ENCODE data around the gene PPARA. TPM values are rescaled to one million over a fixed set of nuclear protein-coding genes. Genes with fewer than 3 reads are reported as not detected.
A peak's percentile ranks its signal among the peaks of the same experiment; 100 is the strongest.

PPARA gene
- total RNA-seq, result 13.0 and 14.4 TPM in 2 replicates

DNA sequence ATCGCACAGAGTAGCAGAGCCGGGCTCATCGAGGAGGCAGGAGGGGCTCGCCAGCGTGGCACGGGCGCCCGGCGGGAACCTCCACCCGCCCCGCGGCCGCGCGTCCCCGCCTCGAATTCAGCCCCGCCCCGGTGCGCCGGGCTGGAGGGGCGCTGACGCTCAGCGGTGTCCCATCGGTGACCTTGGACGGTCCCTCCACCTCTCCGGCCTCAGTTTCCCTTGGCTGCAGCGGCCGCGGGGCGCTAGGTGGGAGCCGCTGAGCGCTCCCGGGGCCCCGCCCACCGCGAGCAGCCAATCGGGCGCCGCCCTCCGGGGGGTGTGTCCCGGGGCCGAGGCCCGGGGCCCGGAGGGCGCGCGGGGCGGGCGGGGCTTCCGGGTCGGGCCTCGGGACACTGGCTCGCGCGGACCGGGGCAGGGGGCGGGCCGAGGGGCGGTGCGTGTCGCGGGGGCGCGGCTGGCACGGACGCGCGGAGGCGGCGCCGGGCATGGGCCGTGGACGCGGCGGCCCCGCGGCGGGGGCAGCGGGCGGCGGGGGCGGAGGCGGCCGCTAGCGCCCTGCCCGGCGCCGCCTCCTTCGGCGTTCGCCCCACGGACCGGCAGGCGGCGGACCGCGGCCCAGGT, at the start of gene PPARA:
Gene PPARA (plus strand): TSS at position 493 of the 621 bp plus-strand sequence. CDS start 47,858 bp downstream, outside the sequence.
- Mint-ChIP-seq H3K36me3 (ENCODE audit: low read depth) (peaks cover 12% of the 10 kb centered on the region), H3K4me3 (peak within 1 kb of the TSS; percentile 84), H3K9me3 (no peaks in the 10 kb centered on the region), H3K4me1 (peaks cover 13% of the 10 kb centered on the region), H3K27ac (peak within 1 kb of the TSS; percentile 69), H3K27me3 (peaks cover 30% of the 10 kb centered on the region)
- DNase-seq, result peak; percentile 98
- intact Hi-C loops (cut with micrococcal nuclease), result loop anchor here (5.0 kb wide), 3 partner anchors 102 to 147 kb away; partner anchors contain the start of genes CDPF1, GTSE1 and TTC38

DNA sequence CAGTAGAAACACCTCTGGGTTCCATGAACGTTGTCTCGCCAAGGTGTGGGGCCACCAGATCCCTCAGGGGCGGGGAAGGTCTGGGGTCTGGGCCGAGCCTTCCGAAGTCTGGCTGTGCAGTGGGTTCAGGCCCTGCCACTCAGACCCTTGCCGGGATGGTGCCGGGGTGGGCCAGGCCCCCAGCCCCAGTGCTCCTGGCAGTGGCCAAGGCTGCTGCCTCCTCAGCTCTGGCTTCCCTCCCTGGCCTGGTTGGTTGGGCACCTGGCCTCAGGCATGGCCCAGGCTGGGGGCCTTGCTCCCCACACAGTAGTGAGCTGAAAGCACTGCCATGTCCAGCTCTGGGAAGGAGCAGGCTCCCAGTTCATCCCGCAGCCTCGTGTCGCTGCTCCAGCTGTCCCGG, 48.2 kb upstream of the PPARA start:
- Mint-ChIP-seq H3K36me3 (ENCODE audit: low read depth) (no peaks in the 10 kb centered on the region), H3K9me3 (no peaks in the 10 kb centered on the region), H3K27ac (no peak overlapping the region), H3K27me3 (no peaks in the 10 kb centered on the region), H3K4me3 (no peak overlapping the region), H3K4me1 (no peaks in the 10 kb centered on the region)
- intact Hi-C loops (cut with micrococcal nuclease), result no loop called here
- DNase-seq, result no peak

DNA sequence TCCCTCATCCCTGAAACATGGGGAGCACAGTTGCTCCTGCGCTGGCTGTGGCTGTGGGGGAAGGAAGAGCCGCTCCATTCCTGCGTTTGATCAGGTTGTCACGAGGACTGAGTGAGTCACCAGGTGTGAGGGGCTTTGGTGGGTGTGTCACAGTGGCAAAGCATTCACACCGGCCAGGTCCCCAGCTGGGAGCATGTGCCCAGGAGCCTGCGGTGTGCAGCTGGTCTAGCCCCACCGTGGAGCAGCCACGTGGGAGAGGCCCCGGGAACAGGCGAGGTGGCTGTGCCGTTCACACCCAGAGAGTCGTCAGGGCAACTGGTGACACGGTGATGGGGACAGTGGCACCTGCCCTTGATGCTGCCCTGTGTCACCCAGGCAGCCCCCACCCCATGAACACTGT, 47.6 kb upstream of the PPARA start:
- Mint-ChIP-seq H3K27ac (no peak overlapping the region), H3K4me1 (no peaks in the 10 kb centered on the region), H3K36me3 (ENCODE audit: low read depth) (no peaks in the 10 kb centered on the region)

DNA sequence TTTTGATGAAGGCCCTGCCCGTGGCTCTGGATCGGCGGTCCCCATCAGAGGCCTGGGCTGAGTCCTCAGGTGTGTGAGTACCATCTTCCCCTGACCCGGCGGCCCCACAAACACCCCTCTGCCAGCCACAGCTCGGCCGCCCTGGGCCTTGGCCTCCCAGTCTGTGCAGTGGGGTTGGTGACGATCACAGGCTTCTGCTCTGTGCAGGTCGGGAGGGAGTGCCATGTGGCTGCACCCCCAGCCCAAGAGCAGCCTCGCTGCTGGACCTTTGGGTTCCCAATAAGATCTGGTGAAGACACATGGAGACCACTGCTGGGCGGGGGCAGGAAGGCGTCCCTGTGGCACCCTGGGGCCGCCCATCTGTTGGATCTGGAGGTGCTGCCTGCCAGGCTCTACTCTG, 47.1 kb upstream of the PPARA start:
- intact Hi-C loops (cut with micrococcal nuclease), result no loop called here
- H3K4me1 Mint-ChIP-seq, result no peaks in the 10 kb centered on the region
- H3K27ac Mint-ChIP-seq, result no peak overlapping the region
- H3K27me3 Mint-ChIP-seq, result no peaks in the 10 kb centered on the region
- no peak overlapping the region for H3K4me3 Mint-ChIP-seq
- no peak for DNase-seq
- H3K9me3 Mint-ChIP-seq, result no peaks in the 10 kb centered on the region
- no peaks in the 10 kb centered on the region for H3K36me3 Mint-ChIP-seq (ENCODE audit: low read depth)

More for the DNA sequence above, 47.6 kb upstream of the PPARA start:
- Mint-ChIP-seq H3K4me3 (no peak overlapping the region), H3K9me3 (no peaks in the 10 kb centered on the region), H3K27me3 (no peaks in the 10 kb centered on the region)
- intact Hi-C loops (cut with micrococcal nuclease), result no loop called here
- no peak for DNase-seq

DNA sequence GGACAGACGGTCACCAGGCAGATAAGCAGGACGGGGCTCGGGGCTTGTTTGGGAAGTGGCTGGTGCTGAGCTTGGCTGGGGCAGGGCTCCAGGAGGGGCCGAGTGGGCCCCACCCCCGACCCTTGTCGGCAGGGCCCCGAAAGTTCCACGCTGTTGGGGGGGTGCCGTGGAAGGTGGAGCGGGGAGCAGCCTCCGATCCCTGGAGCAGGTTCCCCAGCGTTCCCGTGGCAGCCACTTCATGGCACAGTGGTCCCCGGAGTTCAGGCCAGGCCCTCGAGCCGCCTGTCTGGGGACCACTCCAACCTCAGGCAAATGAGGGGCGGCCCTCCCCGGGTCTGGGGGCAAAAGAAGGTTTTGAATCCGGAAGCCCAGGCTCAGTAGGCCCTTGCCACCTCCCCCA, 46.7 kb upstream of the PPARA start:
- H3K36me3 Mint-ChIP-seq (ENCODE audit: low read depth), result no peaks in the 10 kb centered on the region
- no peak overlapping the region for H3K4me3 Mint-ChIP-seq
- no peak overlapping the region for H3K27ac Mint-ChIP-seq
- no peaks in the 10 kb centered on the region for H3K9me3 Mint-ChIP-seq
- no peaks in the 10 kb centered on the region for H3K4me1 Mint-ChIP-seq
- no peak for DNase-seq
- intact Hi-C loops (cut with micrococcal nuclease), result no loop called here
- H3K27me3 Mint-ChIP-seq, result no peaks in the 10 kb centered on the region

DNA sequence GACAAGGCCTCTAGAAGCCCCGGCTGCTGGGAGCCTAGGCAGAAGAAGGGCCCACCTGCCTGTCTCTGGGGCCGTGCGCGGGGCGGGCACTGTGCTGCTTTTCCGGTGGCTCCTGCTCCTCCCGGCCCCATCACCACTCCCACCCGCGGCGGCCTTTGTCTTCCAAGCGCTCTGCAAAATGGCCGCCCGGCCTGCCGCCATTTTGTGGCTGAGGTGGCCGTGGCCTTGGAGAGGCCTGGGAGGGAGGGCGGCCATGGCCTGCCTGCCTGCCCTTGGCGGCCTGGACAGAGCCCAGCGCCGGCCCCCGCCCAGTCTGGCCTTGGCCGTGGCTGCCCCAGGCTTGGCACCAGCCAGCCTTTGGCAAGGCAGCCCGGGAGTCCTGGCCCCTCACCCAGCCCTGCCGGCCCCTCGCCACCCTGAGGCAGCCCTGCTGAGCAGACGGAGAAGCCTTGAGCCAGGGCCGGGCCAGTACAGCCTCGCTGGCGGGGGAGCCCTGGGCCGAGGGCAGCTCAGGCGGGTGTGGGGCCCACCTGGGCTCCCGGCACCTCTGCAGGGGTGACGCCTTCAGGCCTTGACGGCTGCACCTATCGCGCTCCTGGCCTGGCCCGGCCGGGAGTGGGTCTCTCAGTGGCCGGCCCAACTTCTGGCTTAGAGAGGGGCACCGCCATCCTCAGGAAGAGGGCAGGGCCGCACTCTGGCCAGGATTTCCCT, 46.0 kb upstream of the PPARA start:
- Mint-ChIP-seq H3K27me3 (no peaks in the 10 kb centered on the region), H3K9me3 (no peaks in the 10 kb centered on the region), H3K4me1 (no peaks in the 10 kb centered on the region), H3K36me3 (ENCODE audit: low read depth) (no peaks in the 10 kb centered on the region), H3K27ac (no peak overlapping the region), H3K4me3 (no peak overlapping the region)
- DNase-seq, result no peak
- intact Hi-C loops (cut with micrococcal nuclease), result no loop called here

DNA sequence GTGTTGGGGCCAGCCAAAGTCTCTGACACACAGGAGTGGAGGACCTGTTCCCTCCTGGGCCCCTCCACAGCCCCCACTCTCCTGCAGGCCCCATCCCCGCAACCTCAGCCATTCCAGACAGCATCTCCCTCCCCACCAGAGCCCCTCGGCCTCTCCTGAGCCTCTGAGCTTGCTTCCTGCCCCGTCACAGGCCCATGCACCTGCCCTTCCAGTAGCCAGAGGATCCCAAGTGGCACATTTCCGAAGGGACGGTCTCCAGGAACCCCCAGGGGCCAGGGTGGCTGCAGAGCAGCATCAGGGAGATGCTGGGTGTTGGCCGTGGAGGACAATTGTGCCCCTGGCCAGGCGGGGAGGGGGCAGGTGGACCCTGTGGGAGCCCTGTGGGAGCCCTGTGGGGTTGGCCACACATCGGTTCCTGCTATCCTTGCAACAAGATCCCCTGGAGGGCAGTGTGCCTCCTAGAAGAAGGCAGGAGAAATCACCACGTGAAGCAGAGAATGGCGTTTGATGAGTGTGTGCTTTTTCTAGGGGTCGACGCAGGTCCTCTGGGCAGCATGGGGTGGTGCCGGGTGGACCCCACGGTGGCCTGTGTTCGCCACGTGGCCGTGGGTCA, 45.3 kb upstream of the PPARA start:
- intact Hi-C loops (cut with micrococcal nuclease), result no loop called here
- no peaks in the 10 kb centered on the region for H3K9me3 Mint-ChIP-seq

DNA sequence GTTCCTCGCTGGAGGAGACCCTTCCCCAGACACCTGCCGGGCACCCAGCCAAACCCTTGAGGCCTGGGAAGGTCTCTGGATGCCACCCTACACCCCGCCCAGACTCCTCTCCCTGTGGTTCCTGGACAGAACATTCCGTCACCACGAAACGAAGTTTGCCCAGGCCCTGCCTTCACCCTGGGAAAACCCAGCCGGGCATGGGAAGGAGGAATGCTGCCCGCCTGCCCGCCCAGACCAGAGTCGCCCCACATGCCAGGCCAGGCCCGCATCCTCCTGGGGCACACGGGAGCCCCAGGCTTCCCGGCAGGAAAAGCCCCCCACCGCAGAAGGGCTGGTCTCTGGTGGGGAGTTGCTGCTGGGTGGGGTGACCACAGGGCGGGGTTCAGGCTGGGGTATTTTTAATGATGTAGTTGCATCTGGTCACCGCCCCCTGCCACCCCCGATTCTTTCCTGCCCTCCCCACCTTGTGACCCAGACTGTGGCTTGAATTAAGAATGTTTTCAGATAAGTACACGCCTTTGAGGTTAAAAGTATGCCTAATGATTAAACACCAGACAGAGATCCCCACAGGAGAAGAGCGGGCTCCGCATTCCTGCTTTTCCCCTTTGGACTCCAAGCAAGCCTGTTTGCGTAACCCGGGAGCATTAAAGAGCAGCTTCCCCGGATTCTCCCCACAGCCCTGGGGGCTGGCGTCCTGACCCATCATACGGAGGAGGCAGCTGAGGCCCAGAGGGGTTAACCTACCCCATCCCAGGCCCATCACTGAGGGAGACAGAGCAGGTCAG, 44.6 kb upstream of the PPARA start:
- H3K9me3 Mint-ChIP-seq, result no peaks in the 10 kb centered on the region
- intact Hi-C loops (cut with micrococcal nuclease), result no loop called here

More for the DNA sequence above, 45.3 kb upstream of the PPARA start:
- DNase-seq, result no peak
- Mint-ChIP-seq H3K27me3 (no peaks in the 10 kb centered on the region), H3K27ac (no peak overlapping the region), H3K36me3 (ENCODE audit: low read depth) (no peaks in the 10 kb centered on the region), H3K4me1 (no peaks in the 10 kb centered on the region), H3K4me3 (no peak overlapping the region)

DNA sequence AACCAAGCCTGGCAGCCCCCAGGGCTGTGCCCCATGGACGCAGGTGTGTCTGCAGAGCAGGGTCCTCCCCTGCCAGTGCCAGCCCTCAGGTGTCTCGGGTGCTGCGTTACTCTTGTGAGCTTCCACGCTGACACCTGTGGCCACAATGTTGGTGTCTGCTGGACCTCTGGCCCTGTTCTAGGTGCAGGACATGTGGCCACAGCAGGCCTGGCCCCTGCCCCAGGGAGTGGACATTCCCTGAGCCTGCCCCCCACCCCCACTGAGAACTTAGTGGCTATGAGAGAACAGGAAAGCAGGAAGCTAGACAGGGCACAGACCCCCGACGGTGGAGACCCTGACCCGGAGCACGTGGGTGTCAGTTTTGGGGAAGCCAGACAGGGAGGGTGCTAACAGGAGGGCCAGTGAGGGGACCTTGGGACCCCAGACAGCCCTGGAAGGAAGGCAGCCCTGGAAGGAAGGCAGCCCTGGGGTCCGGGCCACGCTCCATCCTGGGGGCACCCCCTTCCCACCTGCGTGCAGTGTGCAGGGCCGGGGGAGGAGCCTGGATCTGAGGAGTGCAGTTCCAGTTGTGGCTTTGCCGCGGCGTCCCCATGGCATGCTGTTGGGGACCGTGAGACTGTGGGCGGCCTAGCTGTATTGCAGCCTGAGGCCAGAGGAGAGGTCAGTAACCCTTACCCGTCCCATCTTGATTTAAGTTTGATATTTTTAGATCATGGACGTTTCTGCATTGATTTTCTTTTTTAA, 43.9 kb upstream of the PPARA start:
- Mint-ChIP-seq H3K36me3 (ENCODE audit: low read depth) (no peaks in the 10 kb centered on the region), H3K4me1 (no peaks in the 10 kb centered on the region), H3K4me3 (no peak overlapping the region), H3K9me3 (no peaks in the 10 kb centered on the region), H3K27me3 (no peaks in the 10 kb centered on the region), H3K27ac (no peak overlapping the region)
- intact Hi-C loops (cut with micrococcal nuclease), result no loop called here
- no peak for DNase-seq

More for the DNA sequence above, 44.6 kb upstream of the PPARA start:
- Mint-ChIP-seq H3K36me3 (ENCODE audit: low read depth) (no peaks in the 10 kb centered on the region), H3K4me3 (no peak overlapping the region), H3K27ac (no peak overlapping the region), H3K27me3 (no peaks in the 10 kb centered on the region), H3K4me1 (no peaks in the 10 kb centered on the region)
- DNase-seq, result no peak

DNA sequence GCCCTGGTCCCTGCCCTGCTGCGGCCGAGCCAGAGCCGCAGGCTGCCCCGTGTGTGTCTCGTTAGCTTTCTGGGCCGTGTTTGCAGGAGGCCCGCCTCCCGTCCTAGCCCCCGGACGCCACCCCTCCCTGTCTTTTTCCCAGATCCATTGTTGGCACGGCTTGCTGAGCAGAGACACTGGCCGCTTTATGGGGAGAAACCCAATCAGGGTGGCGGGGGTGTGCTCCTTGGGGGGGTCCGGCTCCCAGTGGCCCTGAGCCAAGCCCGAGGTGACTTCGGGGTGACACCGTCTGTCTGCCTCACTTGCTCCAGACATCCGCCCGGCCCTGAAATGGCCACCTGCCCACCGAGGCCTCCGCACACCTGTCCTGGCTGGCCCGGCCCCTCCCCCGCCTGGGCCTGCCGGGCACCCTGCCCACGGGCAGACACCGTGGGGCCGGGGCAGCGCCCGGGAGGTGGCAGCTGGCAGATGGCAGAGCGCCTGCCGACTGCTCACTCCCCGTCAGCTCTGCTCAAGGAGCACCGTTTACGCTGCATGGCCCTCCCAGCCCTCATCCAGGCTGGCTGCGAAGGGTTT, 43.1 kb upstream of the PPARA start:
- intact Hi-C loops (cut with micrococcal nuclease), result no loop called here
- no peak for DNase-seq
- Mint-ChIP-seq H3K27ac (no peak overlapping the region), H3K4me1 (no peaks in the 10 kb centered on the region), H3K9me3 (no peaks in the 10 kb centered on the region), H3K4me3 (no peak overlapping the region), H3K36me3 (ENCODE audit: low read depth) (no peaks in the 10 kb centered on the region), H3K27me3 (no peaks in the 10 kb centered on the region)

DNA sequence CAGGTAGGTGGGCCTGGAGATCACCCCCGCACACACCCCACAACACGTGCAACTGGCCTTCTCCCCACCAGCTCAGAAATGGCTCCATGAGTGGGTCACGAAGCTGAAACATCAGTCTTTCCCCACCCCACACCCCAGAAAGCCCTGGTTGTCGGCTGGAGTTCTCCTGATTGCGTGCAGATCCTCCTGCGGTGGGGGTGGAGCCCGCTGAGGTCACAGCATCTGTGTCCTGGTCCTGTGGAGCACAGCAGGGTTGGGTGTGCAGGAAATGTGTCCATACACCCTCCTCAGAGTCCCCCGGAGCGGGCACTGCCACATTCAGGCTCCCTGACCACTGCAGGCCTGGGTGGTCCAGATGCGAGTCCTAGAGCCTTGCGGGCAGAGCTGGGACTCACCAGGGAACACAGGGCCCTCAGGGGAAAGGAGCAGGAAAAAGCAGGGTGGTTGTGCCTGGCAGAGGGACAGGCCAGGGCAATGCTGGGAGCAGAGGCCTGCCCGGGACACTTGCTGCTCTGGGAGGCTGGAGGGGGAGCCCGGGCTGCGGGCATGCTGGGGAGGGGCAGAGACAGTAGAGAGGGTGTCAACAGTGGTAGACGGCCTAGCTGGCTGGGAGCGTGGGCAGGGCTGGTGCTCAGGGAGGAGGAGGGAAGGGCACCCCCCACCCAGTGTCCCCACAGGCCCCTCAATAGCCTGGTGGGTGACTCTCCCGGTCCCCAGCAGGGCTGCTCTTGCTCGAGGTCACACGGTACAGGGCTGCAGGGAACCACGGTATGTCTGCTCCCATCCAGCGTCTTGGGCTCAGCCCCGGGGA, 42.4 kb upstream of the PPARA start:
- H3K36me3 Mint-ChIP-seq (ENCODE audit: low read depth), result no peaks in the 10 kb centered on the region
- intact Hi-C loops (cut with micrococcal nuclease), result no loop called here

DNA sequence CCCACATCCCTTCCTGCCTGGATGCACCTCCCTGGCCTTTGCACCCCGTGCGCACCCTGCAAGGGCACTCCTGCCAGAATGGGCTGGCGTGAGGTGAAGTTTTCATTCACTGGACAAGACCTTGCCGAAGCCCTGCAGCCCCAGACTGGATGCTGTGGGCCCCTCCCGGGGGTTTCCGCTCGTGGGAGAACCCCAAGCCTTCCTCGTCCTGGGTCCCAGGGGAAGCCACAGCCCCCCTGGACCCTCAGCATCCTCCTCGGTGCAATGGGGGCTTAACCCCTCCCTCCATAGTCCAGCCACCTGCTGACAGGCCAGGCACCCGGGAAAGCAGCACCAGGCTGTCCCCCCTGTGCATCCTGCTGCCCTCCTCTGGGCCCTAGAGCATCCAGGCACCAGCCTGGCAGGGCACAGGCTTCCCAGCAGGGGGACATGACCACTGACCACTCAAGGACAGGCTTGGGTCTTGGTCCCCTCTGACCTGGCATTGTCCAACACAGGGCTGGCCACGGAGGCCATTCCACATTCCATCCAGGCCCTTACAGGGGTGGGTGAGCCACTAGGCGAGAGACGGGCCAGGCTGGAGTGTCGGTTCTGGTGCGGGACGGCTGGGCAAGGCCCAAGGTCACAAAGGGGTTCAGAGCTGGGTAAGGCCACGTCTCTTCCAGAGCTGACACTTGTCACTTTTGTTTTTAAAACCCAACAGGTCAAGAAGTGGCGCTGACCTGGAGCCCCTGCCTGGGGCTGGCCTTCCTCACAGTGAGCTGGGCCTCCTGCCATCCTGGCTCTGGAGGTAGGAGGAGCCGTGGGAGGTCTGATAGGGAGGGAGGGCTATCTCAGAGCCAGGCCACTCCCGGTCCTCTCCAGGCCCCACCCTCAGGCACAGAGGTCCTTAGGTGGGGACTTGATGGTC, 41.5 kb upstream of the PPARA start:
- no peak for DNase-seq
- intact Hi-C loops (cut with micrococcal nuclease), result no loop called here
- Mint-ChIP-seq H3K4me3 (no peak overlapping the region), H3K27me3 (no peaks in the 10 kb centered on the region), H3K9me3 (no peaks in the 10 kb centered on the region), H3K36me3 (ENCODE audit: low read depth) (no peaks in the 10 kb centered on the region), H3K27ac (no peak overlapping the region), H3K4me1 (no peaks in the 10 kb centered on the region)

More for the DNA sequence above, 42.4 kb upstream of the PPARA start:
- H3K27me3 Mint-ChIP-seq, result no peaks in the 10 kb centered on the region
- H3K4me1 Mint-ChIP-seq, result no peaks in the 10 kb centered on the region
- H3K27ac Mint-ChIP-seq, result no peak overlapping the region
- no peak overlapping the region for H3K4me3 Mint-ChIP-seq
- DNase-seq, result no peak
- no peaks in the 10 kb centered on the region for H3K9me3 Mint-ChIP-seq

Data from activated CD4-positive, alpha-beta T cell treated with anti-CD3 and anti-CD28 coated beads, Interleukin-2, amount 10 ng/mL, durations not matched to agents 24 days and 14 days (primary cell).